ENCODE measurements around the gene TRIP13.

TRIP13 gene

GRCh38 chr5:943201-943917, 50.7 kb downstream of the TRIP13 start:
- no peak for DNase-seq

GRCh38 chr5:943918-944620, 51.4 kb downstream of the TRIP13 start:
- no peak for DNase-seq

- DNase-seq: no peak
These were observed 51.9 kb downstream of the TRIP13 start for GRCh38 chr5:944621-944927.

GRCh38 chr5:944992-945685, 52.5 kb downstream of the TRIP13 start:
- no peak for DNase-seq

- no peak for DNase-seq
These were observed 53.2 kb downstream of the TRIP13 start for GRCh38 chr5:945691-946551.

GRCh38 chr5:946720-947625, 54.3 kb downstream of the TRIP13 start:
- DNase-seq: no peak

GRCh38 chr5:947626-948471, 55.2 kb downstream of the TRIP13 start:
- DNase-seq: no peak

GRCh38 chr5:948472-949274, 56.0 kb downstream of the TRIP13 start:
- DNase-seq: no peak

GRCh38 chr5:949275-949543, 56.5 kb downstream of the TRIP13 start:
- DNase-seq: no peak

DNA sequence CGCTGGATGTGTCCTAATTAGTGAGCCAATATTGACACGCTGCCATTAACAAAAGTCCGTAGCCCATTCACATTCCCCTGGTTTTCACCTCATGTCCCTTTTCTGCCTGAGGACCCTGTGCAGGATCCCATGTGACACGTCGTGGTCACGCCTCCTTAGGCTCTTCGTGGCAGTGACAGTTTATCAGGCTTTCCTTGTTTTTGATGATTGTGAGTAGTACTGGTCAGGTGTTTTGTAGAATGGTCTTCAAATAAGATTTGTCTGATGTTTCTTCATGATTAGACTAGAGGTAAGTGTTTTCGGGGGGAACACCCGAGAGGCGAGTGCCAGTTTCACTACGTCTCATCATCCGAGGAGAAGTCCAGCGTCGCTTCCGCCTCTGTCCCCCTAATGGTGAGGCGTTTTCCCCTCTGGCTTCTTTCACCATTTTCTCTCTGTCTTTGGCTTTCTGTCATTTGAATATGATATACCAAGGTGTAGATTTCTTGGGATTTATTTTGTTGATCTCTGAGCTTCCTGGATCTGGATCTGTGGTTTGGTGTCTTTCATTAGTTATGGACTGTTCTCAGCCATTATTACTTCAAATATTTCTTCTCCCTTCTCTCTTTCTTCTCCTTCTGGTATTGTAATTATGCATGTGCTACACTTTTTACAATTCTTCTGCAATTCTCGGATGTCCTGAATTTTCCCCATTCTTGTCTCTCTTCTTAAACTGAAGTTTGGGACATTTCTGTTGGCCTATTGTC, 57.3 kb downstream of the TRIP13 start:
- DNase-seq: no peak

DNA sequence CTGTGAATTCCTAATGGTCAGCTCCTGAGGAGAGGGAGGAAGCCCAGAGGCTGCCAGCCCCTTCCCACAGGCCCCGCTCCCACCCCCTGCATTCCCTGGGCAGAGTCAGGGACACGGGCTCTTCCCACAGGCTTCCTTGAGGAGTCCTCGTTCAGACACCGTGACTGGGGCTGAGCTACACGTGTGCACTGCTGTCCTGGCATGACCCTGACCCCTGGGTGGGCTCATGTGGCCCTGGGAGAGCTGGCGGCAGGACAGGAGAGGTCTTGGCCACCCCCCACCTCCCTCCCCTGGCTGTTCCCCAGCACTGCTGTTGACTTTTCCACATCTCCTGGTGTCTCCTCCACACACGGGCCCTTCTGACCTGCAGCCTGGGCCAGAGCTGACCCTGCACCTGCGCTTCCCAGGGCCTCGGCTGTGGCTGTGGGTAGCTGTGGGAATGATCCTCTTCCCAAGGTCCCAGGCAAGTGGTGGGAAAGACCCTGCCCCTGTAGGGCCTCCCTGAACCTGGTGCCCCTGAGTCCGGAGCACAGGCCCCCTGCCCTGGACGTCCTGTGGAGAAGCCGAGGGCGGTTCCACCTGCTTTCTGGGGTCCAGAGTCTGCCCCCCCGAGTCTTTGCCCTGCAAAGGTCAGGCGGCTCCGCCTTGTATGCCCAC, 59.4 kb downstream of the TRIP13 start:
- no peak for DNase-seq

GRCh38 chr5:952597-953271, 60.0 kb downstream of the TRIP13 start:
- no peak for DNase-seq

DNA sequence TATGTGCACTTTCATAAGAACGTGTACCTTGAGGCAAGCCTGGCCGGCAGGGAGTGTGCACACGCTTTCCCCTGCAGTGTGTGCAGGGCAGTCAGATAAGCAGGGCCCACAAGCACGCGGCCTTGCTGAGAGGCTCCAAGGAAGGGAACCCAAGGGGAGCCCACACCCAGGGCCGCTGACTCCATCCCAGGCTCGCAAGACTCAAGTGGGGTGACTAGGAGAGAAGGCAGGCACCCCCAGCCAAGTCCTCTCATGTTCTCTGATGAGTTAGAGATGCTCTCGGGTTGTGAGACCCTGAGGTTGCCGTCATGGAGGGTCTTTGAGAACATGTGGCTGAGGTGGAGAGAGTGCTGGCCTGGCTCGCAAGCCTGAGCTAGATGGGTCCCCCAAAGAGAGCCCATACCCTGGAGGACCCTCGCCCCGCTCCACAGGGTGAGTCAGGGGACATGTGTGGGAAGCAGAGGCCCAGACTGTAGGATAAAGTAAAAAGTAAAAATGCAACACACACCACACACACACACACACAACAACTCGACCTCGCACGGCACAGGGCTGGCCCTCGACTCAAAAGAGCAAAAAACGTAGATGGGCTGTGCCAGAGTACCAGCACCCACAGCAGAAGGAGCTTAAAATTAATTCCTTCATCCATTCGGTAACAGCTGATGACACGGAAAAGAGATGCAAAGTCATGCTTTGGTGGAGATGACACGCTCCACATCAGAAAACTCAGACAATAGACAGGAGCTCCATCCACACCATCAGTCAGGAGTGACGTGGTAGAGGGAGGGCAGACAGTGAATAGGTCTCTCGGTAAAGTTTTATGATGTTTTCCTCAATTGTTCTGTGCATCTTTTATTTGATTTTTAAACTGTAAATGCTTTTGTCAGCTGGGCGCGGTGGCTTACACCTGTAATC, 61.1 kb downstream of the TRIP13 start:
- DNase-seq: no peak

GRCh38 chr5:955886-956761, 63.4 kb downstream of the TRIP13 start:
- DNase-seq: no peak

DNA sequence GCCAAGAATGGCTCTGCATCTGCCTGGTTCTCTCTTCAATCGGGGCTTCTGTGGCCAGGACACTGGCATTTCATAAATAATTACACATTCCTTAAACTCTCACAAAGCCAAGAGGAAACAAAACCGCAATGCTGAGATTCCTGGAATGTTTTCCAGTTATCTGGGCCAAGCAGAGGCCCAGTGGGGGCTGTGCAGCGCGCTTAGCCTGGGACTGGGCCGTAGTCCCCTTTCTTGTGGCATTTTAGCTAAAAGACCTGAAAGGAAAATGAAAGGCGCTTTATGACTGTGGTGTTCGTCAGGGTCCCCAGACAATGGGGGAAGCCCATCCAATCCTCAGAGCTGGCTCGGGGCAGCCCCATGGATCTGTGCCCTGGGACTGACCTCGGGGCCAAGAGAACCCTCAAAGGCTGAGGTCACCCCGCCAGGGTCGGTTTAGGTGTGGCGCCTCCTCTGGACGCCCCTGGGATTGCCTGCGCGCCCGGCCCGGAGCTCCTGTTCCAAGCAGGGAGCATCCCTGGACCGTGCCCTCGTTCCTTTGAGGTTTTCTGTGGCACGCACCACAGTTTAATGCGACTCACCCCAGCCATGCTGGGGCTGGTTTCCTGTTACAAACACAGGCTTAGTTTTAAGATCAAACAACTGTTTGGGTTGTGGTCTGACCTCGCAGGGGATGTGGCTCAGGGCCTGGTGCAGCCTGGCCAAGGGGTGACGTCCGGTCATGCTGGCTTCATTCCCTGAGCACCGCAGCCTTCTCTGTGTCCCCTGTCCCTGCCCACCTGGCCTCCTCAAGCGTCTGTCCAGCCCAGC, 64.5 kb downstream of the TRIP13 start:
- no peak for DNase-seq
